Activated CD4-positive, alpha-beta T cell treated with anti-CD3 and anti-CD28 coated beads, Interleukin-2, Interleukin-6, amounts not matched to agents 100 ng/mL and 50 ng/mL, durations not matched to agents 16 hours and 8 hours (primary cell): Measurements from ENCODE around the gene TAF1B.

Experiments
- DNase-seq: peaks from one replicate; pipeline ENCODE4 v3.0.0-alpha.2; 2020

Gene TAF1B

DNA sequence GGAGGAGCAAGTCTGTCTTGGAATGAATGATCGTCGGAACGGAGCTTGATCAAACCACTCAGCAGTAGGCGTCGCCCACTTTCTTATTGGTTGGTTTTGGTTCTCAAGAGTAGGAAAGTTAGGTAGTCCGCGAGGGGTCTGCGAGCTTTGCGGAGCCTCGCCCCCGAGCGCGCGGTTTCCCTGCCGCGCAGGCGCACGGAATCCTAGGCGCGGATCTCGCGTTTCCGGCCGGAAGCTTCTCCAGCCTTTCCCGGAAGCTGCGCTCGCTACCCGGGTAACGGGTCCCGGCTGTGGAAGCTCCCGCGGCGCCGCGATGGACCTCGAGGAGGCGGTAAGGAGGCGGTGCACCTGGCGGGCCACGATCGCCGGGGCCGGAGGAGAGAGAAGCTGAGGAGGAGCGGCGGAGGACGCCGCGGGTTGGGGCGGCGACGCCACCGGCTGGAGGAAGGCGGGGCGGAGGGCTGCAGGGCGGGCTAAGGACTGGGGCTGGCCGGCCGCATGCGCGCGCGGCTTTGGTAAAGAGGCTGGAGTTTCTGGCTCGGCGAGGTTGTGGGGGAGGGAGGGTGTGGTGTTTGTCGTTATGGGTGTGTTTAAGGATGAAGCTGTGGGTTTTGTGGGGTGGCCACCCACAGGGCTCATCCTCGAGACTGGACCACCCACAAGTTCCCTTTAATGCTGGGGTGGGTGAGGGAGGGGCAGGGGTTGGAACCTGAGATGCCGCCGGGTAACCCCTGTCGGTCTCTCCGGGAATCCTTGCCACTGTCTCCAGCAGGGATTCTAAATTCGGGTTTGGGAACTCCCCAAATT, at the start of gene TAF1B:
TSS of gene TAF1B (plus strand) at position 246 of the 807 bp plus-strand sequence. CDS start at position 314, 68 bp downstream.
- peak; percentile 95 for DNase-seq

DNA sequence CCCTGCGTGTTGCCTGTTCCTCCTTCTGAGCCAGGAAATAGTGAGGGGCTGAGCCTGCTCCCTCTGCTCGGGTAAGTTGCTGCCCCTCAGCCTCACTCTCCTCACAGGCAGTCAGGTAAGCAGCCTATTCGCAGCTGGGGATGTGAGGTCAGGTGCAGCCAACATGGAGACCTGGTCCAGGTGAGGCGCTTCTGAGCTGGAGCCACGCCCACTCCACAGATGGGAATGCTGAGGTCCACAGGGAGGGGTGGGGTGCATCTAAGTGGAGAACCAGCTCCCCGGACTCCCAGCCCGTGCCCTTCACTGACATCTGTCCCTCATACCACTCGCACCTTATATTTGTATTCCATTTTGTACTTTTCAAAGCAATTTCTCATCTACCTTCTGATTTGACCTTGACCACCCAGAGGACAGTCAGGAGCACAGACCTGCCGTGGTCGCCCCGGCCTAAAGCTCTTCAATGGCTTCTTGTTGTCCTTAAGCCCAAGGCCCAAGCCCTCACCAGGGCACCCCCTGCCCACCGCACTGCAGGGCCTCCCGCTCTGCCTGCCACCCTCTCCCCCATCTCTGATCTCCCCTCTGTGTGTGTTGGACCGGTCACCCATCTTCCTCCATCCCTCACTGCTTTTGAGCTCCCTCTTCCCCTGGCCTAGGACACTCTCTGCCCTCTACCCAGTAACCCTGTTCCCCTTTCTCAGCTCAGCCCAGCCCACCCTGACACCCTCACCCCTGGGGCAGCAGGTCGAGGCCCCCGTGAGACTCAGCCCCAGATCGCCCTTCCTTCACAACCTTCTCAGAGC, 49.2 kb upstream of the TAF1B start:
- DNase-seq: no peak

DNA sequence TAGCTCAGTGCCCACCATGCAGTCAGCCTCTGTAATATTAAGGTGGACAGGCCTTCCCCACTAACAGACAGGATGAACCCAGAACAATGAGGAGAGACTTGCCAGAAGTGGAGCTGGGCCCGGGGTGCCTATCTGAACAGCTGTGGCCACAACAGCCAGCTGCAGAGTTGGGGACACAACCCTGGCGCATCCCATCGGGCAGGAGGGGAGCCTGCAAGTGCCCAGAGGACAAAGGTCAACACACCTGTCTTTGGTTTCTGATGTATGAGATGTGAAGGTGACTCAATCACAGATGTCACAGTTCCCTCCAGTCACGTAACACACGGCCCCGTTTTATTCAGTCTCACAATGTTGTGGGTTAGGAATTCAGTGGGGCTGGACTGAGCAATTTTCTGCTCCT, 48.2 kb upstream of the TAF1B start:
- DNase-seq: no peak

DNA sequence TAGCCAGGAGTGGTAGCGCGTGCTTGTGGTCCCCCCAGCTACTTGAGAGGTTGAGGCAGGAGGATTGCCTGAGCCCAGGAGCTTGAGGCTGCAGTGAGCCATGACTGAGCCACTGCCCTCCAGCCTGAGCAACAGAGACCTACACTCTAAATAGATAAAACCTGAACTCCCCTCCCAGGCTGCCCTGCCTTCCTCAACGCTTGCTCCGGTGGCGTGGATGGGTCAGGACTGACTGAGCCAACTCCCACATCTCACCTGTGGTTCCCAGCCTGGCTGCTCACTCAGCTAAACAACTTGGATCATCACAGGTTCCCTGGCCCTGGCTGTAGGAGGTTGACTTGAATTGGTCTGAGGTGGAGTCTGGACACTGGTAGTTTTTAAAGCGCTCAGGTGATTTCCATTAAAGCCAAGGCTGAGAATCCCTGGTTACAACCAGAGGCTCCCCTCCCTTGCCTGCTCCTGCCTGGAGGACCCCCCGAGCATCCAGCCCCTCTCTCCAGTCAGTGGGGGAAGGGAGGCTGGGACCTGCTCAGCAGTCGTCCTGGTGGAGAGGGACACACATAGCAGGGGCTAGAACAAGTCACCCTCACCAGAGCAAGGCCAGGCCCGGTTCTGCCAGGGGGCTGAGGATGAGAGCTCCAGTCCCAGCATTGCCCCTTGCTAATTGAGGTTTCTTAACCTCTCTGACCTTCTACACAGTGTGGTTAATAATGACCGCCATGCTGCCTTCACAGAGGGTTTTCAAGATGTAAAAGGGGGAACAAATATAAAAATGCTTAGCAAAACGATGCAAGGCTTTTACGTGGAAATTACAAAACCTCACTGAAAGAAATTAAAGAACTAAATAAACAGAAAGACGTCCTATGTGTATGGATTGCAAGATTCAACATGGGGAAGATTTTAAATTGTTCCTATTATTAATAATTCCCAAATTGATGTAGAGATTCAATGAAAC, 46.9 kb upstream of the TAF1B start:
- no peak for DNase-seq

DNA sequence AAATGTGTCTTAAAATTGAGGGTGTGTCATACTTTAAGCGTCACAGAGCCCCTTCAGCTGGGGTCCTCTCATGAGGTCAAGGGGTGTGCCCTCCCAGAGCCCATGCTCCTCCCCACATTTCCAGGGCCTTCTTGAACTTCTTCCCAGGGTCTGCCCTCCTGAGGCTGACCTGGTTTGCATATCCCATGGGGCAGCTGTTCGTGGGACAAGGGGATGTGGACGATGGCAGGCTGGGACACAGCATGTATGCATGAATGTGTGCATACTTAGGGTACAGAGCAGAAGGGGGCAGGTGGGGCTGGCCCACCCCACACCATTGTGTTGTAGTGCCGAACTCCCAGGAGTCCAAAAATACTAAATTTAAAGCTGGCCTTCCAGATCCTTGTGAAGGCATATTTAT, 46.2 kb upstream of the TAF1B start:
- no peak for DNase-seq

DNA sequence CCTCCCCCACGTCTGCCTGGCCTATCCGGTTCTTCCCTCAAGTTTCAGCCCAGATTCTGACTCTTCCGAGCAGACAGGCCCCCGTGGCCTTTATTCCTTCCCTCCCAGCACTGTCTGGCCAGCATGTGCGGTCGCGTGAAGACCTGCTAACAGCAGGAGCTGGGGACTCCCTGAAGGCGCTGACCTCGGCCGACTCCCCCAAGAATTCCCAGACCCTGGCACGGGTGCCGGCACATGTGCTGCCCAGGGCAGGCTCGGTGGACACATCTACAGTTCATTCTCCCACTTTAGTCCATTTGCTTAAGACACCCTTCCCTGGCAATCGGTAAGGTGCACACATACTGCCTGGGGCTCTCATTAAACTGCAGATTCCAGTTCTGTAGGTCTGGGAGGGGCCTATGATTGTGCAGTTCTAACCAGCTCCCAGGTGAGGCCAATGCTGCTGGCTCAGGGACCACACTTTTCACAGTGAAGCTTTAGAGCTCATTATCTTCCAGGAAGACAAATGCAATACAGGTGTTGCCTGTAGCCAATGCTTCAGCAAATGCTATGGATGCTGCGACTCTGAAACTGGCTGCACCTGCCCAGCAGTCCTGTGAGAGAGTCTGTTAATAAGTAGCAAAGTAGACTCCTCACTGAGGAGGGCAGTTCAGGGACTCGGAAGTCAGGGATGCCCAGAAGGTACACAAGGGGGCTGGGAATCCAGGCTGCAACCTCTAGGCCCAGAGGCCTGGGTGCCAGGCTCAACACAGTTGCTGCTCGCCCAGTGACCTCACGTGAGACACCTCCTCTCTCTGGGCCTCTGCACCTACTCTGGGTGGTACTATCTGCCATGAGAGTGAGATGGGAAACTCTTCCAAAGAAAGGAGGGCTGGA, 45.4 kb upstream of the TAF1B start:
- no peak for DNase-seq

DNA sequence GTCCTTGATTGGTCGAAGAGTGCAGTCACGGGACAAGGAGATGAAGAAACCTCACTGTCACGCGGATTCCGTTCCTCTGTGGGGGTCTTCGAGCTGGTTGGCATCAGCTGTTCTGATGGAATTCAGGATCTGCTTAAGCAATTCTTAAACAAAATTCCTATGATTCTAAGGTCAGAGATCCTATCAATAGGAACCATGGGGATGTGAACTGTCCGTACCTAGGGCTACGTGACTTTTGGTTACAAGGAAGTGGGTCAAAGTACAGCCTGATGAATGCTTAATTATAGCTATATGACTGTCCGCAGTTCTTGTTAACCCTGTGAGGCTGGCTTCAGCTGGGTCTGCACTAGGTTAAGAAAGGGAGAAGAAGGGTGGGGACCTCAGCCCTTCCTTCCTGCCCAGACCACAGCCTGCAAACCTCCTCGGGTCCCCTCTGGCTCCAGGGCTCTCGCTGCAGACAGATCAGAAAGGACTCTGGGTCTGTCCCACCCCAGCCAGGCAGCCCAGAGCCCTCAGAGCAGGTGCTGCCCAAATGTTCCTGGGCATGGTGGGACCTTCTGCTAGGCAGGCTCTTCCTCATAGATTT, 44.2 kb upstream of the TAF1B start:
- peak; percentile 27 for DNase-seq

DNA sequence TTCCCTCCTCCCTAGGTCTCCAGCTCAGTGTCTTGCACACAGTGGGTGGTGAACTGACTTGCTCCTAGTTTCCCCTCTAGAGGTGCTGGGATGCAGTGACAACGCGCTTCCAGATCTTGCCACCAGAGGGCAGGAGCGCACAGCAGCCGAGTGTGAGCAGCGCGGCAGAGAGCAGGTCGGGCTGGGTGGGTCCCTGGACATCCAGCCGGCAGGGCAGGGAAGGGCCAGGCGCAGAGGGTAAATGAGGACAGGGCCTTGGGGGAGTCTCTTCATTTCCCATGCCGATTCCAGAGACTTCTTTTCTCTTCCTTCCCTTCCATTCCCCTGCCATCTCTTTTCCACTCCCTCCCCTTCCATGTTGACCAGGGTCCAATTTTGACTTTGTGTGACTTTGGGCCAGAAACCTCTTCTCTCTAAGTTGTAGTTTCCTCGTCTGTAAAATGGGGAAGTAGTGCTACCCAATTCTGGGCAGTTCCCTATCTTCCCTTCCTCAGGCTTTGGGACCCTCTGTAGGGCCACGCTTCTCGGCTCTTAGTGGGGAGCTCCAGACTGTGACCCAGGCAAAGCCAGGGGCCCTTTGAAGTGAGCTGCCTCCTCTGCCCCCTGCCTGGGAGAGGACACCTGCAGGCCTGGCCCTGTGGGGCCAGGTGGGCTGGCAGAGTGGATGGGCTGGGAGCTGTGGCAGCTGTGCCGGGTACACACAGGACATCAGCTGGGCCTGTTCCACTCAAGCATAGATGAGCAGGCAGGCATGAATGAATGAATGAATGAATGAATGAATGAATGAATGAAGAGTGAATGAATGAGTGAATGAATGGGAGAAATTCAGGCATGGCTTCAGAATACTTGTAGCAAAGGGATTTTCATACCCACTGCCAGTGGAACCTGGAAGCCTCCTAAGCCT, 43.3 kb upstream of the TAF1B start:
- peak; percentile 94 for DNase-seq

DNA sequence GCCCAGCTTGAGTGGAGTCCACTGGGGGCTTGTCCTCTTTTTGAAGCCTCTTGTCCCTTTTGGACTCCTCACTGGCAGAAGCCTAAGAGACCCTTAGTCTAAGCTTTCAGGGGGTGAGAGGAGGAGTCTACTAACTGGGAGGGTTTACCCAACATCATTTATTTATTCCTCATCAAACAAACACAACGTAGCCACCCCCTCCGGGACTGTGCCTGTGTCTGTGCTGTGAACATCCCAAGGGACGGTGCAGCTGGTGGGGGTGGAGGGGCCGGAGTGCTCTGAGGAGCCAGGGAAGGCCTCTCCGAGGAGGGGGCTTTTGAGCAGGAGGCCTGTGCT, 42.7 kb upstream of the TAF1B start:
- DNase-seq: no peak

DNA sequence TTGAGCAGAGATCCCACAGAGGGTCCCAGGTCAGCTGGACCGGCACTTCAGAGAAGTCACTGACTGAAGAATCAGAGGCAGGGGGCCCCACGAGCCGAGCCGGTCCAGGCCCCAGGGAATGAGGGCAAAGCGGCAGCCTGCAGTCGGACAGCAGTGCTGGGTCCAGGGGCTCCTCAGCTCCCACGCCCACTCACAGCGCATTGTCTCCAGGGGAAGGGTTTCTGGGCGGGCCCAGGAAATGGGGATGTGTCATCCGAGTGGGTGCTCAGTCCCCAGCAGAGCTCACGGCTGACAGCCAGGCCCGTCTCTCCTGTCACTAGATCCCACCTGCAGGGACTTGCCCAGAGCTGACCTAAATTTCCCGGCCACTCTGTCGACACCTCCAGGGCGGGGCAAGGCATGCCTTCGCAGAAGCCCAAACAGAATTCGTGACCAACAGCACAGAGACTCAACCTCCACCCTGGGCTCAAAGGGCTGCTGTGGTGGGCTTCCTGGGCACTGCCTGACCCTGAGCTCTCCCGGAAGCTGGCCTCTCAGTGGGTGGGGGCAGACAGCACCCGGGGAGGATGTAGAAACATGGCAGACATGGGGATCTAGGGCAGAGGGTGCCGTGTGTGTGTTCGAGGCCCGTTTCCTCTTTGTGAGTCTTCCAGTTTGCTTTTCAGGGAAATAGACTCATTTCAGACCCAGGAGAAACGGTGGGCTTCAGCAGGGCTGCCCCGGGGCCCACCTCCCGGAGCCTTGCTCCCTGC, 42.1 kb upstream of the TAF1B start:
- DNase-seq: peak; percentile 49

DNA sequence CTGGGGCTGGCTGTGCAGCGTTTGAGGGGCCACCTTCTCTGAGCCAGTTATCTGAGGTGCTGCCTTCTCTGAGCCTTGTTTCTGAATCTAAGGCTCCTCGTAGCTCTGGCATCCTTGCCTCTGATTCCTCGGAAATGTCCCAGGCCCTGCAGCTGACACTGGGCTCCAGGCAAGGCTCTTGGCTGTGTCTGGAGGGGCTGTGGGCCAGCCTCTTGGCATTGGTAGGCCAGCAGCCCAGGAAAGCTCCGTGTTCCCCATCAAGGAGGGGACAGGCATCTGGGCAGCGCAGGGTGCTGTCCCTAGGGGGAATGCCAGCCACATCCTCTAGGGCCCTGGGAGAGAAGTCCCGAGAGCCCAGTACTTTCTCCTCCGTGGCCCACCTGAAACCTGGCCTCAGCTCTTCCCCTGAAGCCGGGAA, 40.7 kb upstream of the TAF1B start:
- DNase-seq: no peak

DNA sequence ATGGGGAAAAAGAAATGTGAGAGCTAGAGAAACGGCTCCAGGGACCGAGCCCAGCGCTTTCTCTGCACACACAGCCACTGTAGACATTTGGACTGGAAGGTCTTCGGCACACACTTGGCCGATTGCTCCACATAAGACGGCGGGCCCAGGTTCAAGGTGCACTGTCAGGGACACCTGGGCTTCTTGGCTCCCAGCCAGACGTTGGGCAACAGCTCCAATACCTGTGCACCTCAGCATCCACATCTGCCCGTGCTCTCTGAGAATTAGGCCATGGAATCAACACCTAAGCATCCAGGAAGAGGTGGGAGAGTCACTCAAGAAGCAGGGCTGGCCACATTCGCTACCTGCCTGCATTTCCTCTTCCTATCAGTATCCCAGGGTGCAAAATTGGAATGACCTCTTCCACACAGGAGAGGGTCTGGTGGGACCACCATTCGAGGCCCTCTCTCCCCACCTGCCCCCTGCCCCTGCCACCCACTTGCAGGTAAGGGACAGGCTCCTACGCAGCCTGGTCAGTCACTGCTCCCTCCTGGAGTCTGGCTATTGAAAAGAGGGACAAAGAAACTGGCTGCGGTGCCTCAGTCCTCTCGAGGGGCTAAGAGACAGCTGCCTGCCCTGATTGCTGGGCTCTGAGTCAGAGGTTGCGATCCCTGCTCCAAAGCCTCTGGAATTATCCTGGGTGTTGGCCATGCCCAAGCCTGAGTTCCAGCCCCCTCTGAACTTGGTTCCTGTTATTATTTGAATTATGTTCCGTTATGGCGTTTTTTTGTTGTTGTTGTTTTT, 40.1 kb upstream of the TAF1B start:
- no peak for DNase-seq

DNA sequence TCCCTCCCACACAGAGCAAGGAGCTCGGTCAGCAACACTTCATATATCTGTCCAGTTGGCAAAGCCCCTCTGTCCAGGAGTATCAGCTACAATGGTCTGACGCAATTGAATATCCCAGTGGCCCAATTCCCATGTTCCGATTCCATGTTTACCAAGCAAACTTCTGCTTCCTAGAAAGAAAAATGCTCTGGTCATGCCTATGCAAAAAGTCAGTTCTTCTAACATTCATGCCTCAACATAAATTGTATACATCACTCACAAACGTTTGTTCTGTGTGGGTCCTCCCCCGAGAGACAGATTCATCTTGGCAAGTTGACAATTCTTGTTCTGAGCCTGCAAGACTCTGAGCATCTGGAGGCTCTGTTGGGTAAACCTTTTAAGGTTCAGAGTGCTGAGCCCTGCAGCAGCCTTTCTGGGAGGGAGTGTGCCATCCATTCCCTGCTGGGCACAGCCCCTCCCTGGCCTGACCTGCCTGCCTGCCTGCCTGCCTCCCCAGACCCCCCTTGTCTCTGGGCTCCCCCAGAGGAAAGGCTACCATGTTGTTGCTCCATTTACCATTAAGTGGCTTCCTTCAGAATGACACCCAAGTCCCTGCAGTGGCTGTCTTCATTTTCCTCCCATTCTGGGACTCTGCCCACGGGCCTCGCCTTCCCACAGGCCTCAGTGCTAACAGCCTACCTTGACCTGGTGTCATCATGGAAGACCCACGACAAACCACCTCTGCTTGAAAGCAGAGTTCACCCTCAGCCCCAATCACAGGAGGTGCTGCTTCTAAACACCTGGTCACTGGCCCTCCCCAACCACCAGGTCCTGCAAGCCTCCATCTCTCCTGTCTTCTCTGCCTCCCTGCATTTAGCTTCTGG, 37.6 kb upstream of the TAF1B start:
- no peak for DNase-seq

DNA sequence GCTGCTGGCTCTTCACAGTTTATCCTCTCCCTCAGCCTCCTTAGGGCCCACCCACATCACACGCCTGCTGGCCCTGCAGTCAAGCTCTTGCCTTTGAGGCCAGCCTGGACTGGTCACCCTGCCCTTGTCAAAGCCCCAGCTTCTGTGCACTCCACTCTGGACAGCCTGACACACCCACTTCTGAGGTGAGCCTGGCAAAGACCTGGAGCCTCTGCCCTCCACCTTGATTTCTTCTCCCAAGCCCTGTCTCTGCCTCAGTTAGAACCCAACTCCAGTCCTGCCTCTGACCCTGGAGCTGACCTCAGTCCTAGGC, 37.0 kb upstream of the TAF1B start:
- DNase-seq: no peak

DNA sequence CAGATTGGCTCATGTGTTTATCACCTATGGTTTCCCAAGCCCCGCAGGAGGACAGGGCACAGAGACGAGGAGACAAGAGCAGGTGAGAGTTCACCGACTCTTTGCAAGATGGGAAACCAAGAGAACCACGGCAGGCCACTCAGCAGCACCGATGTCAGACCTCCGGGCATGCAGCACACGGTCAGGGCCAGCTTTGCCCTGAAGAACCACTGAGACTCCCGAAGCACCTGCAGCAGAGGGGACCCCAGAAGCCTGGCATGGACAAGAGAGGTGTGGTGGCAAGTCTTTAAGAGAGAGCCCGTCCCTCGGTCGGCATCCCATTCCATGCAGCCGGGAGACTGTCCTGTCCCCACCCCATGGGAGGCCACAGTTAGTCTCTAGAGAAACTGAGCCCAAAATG, 36.6 kb upstream of the TAF1B start:
- no peak for DNase-seq

DNA sequence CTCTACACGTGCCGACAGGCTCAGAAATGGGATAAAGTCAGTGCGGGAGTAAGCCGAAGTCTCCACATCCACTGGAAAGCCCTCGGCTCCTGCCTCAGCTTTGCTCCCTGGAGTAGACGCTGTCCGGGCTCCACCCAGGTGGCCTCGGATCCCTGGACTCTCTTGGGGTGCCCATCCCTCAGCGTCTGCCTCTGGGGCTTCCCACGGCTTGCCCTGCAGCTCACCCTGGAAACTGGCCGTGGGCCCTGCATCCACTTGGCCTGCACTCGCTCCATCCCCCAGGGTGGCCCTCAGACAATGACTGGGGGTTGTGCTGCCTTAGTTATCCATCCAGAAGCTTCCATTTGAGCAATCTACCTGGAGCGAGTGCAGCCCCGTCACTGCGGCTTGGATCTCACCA, 36.2 kb upstream of the TAF1B start:
- no peak for DNase-seq

DNA sequence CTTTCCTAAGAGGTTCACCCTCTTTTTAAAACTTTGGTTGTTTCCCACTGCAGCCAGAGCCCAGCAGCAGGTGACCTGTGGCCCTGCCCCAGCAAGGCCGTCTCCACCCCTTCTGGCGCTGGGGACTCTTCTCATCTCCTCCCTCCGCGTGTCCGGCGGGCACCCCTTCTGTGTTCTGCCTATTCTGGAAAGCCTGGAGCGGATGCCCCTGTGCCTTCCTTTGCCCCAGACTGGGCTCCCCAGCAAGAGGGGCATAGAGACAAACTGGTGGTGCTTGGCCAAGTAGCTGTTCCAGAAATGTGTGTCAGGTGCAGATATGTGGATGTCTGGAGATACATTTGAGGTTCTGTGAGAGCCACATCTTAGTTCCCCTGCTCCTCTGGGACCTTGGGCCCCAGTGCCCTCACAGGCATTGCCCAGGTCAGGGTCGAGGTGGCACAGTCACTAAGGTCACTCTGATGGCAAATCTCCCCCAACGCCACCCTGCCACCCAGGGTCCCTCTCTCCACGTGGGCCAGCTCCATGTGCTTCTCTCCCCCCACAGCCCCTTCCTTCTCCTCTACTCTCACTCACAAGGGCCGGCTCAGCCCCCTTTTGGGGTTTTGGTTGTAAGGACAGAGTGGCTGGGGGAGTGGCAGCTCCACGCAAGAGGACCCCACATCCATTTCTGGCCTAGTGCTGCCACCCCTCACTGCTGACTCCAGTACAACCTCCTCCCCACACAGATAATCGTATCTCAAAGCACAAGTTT, 35.5 kb upstream of the TAF1B start:
- DNase-seq: no peak
